Uterus (tissue), 2 donors: ENCODE measurements around the gene SKAP1.

Experiments
- POLR2A ChIP-seq, 2 donors: fragments of 450-650 bp; IDR thresholded peaks; one replicate each; pipeline ENCODE4 v1.6.1; 2016; ENCODE audit warnings: antibody characterized with exemption in 2 of 2, mild to moderate bottlenecking in 1 of 2, moderate library complexity in 1 of 2
- TF ChIP-seq, protein P1 (sequence below), 4 experiments: fragments of 200-600 bp in 2 of 4; fragments of 450-650 bp in 2 of 4; sonication (generic) in 2 of 4; IDR thresholded peaks; one replicate each; pipeline ENCODE4 v1.5.1; 2016 to 2019; ENCODE audit warnings: antibody characterized with exemption in 4 of 4, mild to moderate bottlenecking in 2 of 4, moderate library complexity in 1 of 4

DNA sequence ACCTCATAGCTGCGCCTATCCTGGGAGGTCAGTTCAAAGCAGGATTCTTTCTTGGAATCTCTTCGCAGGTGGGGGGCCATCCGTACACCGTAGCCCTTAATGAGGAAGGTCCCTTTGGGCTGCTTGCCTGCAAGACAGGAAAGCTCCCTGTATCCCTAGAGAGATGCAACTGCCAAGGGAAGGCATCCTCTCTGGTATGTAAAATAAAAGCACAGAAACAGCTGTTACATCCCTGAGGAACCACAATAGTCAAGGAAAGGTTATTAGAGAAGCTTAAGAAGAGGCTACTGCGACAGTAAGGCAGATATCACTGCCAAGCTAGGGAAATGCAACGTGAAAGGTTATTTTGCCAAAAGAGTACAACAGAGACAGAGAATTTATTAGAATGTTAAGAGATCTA lies 245.3 kb downstream of the SKAP1 start:
- TF ChIP-seq, protein P1, sequence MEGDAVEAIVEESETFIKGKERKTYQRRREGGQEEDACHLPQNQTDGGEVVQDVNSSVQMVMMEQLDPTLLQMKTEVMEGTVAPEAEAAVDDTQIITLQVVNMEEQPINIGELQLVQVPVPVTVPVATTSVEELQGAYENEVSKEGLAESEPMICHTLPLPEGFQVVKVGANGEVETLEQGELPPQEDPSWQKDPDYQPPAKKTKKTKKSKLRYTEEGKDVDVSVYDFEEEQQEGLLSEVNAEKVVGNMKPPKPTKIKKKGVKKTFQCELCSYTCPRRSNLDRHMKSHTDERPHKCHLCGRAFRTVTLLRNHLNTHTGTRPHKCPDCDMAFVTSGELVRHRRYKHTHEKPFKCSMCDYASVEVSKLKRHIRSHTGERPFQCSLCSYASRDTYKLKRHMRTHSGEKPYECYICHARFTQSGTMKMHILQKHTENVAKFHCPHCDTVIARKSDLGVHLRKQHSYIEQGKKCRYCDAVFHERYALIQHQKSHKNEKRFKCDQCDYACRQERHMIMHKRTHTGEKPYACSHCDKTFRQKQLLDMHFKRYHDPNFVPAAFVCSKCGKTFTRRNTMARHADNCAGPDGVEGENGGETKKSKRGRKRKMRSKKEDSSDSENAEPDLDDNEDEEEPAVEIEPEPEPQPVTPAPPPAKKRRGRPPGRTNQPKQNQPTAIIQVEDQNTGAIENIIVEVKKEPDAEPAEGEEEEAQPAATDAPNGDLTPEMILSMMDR (IDR thresholded peaks at IDR 0.05) = no peak
- TF ChIP-seq POLR2A (IDR thresholded peaks at IDR 0.05) = no peak
